GM21447 (cell line): ENCODE data around the gene ARID1B.

Experiments
- ATAC-seq: cut with Tn5 transposase; IDR thresholded peaks from one replicate; pipeline ENCODE4 v1.9.1; 2021; ENCODE audit not compliant: unreplicated experiment

ARID1B gene

DNA sequence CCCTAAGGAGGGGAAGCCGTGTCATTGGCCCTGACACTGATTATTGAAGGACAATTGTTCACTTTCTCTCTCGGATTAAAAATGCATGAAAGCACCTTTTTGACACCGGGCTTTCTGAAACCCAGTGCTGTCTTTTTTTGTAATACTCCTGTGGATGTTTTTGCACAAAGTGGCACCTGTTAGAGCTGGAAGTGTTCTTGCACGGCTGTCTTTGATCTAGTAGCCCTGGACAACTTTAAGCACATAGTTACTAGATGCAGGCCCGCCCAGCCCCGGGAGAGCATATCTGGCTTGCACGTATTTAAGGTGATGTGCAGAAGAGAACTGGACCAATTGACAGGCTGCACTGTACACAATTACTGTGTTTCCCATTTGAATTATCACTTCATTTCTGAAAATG, 72.6 kb downstream of the ARID1B start:
- ATAC-seq = no peak

DNA sequence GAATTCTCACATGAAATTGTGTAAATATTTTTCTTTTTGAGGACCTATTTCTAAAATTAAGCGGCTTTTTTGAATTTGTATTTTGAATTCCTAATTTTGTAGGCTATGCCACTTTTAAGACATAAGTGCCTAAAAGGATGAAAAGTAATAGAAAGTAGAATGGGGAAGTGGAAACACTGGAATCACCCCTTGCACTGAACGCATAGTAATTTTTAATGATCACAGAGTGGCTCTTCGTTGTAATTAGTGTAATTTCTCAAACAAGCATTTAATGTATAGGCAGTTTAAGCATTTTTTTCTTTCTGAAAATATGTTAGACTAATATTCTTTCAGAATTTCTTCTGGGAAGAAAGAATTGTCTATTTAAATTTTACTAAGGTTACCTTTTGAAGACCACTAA, 73.2 kb downstream of the ARID1B start:
- ATAC-seq = no peak

DNA sequence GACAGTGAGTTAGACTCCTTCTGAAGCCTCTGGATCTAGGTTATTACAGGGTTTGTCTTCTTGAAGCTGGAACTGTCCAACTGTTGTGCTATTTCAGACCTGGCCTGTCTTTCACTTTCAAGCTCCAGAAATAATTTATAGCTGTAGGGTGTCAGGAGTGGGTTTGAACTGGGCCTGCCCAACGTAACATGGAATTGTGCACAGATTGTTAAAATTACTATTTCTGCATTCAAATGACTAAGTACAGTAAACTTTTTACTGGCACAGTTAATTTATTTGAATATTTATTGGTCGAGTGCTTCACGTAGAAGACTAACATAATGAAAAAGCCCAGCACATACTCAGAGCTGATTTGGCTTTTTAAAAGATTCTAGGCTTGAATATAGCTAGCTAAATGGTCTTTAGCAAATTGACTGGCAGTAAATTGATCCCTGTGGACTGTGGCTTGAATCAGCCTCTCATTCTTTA, 74.3 kb downstream of the ARID1B start:
- peak; percentile 36 for ATAC-seq

DNA sequence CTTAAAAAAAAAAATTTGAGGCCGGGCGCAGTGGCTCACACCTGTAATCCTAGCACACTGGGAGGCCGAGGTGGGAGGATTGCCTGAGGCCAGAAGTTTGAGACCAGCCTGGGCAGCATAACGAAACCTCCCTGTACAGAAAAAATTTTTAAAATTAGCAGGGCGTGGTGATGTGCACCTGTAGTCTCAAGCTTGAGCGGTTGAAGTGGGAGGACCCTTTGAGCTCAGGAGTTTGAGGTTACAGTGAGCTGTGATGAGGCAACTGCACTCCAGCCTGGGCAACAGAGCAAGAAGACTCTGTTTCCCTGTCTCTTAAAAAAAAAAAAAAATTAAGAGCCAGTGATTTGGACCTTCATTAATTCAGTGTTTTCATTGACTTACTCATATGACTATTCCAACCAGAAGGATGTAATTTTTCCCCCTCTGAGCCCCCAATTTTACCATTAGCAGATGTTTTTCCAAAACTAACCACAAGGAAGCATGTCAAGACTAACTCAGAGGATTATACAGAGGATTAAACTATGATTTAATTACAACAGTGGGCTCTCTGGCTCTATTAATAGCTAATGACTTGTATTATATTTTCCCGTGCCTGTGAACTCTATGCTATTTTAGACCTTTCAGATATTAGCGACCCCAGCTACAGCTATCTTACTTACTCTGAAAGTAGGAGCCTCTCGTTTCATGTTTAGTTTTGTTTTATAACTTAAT, 75.1 kb downstream of the ARID1B start:
- ATAC-seq = peak; percentile 53

DNA sequence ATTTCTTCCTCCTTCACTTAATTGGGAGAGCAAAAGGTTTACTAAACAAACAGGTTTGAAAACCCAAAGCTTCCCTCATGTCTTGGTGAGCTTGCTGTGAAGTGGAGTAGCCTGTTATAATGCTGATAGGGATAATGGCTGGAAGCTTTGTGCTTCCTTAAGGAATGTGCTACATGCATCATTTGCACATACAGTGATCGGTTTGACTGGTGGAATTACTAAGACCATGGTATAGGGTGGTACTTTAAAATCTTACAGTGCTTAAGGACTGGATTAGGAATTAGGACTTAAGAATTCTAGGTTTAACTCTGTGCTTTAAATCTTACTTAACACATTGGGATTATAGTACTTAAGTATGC, 75.7 kb downstream of the ARID1B start:
- ATAC-seq = no peak

DNA sequence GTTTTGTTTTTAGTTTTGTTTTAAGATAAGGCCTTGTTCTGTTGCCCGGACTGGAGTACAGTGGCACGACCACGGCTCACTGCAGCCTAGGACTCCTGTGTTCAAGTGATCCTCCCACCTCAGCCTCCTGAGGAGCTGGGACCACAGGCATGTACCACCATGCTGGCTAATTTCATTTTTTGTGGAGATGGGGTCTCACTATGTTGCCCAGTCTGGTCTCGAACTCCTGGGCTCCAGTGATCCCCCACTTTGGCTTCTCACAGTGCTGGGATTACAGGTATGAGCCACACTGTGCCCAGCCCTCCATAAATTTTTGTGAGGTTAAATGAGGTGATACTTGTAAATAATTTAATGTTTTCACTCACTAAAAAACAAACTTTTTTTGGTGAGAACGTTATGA, 76.6 kb downstream of the ARID1B start:
- no peak for ATAC-seq

DNA sequence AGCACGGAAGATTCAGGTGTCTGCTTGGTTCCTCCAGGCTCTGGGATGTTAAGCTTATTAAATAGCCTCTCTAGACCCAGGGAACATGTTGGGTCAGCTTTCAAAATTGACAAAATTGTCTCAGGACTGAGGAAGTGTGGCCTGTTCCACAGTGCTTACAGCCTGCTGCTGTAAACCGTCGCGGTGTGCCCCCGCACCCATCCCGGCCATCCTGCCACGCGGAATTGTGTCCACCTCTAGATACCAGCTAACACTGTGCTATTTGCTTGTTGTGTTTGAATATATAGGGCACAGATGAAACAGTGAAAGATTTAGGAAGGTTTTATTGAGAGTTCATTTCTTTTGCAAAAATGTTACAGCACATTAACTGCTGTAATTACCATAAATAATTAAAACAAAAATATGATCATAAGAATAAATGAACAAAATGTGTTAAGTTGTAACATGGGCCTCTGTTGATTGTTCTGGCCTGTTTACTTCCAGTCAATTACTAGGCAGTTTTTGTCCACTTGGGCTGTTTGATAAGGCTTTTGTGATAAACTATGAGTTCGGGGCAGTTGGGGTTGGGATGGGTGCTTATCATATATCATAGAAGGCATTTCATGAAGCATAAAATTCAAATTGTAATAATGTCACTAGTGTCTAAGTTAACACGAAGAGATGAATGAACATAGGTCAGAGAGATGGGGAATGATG, 77.4 kb downstream of the ARID1B start:
- no peak for ATAC-seq

DNA sequence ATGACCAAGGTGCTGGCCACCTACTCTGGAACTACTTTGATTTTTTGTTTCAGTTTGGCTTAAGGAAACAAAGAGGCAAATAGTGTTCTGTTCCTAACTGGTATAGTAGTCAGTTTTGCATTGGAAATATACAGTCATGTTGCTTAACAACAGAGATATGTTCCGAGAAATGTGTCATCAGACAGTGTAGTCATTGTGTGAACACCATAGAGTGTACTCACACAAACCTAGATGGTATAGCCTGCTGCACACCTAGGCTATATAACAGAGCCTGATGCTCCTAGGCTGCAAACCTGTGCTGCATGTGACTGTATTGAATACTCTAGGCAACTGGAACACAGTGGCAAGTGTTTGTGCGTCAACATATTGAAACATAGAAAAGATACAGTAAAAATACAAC, 80.4 kb downstream of the ARID1B start:
- ATAC-seq = peak; percentile 37

DNA sequence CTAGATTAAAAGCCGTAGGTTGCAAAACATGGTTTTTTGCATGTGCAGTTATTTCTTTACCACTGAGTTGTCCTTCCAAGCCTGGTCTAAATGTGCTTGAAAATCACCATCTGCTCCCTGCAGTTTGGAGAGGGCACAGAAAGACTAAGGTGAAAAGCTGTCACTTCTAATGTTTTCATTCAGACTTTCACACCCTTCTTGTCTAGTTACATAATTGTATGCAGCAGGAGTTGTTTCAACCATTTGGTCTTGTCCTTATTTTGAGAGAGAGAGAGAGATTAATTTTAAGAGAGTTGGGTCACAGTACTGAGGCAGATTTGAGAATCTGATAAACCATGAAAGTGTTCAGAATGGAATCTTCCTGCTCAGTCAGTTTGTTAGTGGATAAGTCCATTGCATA, 82.5 kb downstream of the ARID1B start:
- ATAC-seq = no peak

DNA sequence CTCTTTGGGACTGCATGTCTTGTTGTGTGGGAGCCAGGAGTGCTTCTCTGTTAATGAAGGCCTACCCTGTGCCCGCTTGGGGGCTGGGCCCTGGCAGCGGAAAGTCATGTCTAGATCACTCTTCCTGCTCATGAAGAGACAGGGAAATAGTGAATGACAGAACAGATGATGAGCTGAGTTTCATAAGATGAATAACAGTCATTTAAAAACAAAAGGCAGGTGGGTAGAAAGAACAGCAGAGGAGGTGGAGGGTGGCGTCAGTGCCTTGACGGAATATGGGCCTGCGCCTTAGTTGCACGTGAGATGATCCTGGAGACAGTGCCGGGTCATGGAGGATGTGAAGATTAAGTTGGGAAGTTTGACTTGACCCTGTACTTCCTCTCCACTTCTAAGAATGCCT, 85.5 kb downstream of the ARID1B start:
- no peak for ATAC-seq

DNA sequence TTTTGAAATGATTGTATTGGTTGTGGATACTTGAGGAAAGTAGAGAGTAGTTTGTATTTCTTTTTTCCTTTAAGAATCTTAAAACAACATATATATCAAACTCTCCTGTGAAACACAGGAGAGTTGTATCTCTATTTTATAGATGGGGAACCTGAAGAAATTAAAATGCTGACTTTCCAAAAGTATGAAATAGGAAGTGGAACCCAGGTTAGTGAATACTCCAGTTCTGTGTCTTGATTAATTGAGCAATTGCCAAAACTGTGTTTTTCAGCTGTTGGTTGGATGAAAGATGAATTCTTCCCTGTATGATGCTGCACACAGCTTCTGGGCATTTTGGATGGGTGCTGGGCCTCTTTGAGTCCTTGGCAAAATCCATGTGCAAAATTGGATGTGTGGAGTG, 86.3 kb downstream of the ARID1B start:
- no peak for ATAC-seq

DNA sequence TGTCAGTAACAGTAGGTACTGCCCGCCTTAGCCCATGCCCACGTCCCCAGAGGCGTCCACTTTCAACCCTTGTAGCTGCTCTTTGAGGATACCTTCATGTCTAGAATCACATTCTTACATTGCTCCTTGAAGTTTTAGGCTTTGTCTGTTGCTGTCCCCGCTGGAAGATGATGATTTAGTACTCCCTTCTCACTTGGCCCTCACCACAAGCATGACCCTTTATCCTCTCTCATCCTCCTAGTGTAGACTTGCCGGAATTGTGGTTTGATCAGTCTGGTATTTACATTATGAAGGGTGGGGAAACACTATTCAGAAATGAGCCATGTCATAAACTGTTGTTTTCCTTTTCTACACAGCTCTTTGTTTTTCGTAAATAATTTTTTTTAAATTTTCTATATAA, 87.4 kb downstream of the ARID1B start:
- ATAC-seq = no peak

DNA sequence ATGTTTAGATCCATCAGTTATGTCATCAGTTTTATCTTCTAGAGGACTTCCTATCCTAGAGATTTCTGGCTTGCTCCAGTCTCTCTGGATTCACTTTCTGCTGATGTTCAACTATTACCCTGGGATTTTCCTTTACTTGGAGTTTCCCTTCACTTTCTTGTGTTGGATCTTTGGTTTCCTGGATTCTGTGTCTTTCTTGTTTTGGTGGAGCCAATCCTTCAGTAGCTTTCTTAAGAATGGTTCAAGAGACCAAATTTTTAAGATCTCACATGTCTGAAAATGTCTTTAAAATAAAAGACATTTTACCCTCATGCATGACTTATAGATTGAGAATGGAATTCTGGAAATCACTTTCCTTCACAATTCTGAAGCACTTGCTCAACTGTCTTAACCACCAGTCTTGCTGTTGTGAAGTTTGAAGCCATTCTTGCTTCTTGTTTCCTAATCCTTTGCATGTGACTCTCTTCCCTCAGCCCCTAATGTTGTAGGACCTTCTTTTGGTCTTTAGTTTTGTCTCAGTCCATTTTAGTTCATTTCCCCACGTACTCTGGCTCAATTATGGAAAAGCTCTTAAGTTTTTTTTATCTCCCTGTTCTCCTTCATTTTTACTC, 87.9 kb downstream of the ARID1B start:
- ATAC-seq = no peak

DNA sequence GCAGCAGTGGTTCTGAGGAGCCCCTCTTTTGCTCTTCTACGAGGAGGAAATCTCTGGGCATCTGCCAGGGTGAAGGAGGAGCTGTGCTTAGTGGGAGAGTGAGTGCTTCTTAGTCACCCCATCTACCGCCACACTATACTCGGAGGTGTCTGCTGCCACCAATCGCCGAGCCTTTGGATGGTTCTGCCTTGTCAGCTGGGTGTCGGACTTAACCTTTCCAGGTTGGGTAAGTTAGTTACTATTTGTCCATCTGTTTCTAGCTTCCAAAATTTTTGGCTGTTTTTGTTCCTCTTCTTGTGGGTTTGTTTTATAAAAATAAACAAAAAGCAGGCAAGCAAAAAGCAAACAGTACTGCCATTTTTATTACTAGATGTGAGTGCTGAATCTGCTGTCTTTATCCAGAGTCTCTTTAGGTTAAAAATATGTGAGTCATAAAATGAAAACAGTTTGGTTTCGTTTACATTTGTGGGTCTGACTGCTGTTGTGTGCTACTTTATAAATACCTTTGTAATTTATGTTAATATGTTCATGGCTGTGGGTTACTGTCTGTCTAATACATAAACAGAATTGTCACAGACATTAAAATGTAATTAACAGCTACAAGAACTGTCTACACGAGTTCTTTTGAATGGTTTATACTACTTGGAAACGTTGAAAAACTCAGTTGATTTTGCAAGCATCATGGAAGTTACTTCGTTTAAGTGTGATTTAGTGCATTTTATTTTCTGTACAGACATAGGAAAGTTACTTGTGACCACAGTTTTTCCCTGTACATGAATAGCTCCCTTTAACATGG, 89.2 kb downstream of the ARID1B start:
- peak; percentile 59 for ATAC-seq

DNA sequence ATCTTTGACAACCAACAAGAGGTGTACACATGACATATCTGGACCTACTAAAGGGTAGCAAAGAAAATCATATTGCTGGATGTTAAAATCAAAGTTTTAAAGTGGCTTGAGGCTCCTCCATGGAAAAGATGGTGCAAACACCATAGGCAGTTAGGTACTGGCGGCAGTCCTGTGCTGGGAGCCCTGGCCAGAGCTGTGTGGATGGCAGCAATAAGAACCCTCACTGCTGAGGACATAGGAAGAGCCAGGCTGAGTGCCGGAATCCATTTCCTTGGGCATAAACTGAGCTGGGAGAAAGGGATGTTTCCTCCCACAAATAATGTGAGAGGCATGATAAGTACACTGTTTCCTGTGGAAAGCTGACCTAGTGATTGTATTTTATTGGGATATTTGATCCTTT, 89.9 kb downstream of the ARID1B start:
- ATAC-seq = no peak

DNA sequence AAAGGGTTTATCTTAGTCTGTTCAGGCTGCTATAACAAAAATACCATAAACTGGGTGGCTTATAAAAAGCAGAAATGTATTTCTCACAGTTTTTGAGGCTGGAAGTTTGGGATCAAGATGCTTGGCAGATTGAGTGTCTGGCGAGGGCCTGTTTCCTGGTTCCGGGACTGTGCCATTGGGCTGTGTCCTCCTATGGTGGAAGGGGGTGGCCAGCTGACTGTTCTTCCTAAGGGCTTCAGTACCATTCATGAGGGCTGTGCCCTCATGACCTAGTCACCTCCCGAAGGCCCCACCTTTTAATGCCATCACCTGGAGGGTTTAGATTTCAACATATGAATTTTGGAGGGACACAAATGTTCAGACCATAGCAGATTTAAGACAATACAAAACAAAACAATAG, 91.2 kb downstream of the ARID1B start:
- no peak for ATAC-seq

DNA sequence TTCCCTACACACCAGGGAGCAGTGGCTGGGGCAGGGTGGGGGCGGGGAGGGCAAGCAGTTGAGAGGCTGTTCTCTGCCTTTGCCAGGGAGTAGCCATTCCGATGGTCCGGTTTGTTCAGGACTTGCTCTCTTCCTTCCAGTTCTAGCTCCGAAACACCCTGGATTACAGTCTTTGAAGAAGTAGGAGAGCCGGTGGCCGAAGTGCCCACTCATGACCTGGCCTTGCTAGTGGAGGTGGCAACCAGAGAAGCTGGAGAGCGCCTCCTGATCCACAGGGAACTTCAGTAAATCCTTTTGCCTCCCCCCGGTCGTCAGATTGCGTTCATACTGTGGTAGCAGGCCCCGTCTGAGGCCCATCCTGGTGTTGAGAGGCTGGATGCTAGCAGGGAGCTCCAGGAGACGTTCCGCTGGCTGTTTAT, 92.8 kb downstream of the ARID1B start:
- ATAC-seq = no peak

DNA sequence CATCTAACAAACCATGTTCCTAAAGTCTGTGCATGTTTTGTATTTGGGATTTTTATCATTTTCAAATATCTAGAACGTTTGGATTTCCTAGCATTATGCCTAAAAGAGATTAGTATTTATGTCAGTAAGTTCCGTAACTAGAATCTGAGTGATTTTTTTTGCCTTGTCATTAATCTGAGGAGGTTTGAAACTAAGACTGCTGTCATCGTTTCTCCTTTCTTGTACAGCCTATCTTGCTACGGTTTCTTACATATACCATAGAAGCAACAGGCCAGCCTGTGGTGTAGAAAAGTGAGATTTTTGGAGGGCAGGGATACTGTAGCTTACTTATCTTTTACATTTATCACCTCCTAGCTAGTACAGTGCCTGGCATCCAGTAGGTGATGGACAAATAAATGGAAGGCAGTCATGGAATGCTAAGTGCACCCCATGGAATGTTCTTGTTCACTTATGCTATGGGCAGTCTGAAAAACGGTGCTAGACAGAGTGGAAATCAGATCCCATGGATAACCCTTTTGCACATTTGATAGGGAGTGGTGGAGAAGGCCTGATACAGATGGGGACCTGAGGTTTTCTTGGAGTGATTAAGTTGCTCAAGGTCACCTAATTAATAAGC, 93.9 kb downstream of the ARID1B start:
- ATAC-seq = no peak

DNA sequence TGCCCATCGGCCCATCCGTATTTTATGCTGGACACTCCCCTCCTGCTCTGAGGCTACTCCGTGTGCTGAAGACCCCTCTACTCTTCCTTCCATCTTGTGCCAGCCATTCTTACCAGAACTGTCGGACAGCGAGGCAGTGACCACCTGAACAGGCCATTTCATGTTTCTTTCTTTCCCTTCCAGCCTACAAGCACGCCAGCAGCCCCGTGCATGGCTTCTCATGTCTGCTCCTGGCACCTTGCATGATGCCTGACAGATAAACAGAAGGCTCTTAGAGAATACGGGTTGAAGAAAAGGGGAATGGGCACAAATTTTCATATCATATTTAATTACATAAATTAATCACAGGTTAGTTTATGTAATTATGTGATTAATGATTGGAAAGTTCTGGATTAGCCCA, 95.7 kb downstream of the ARID1B start:
- no peak for ATAC-seq

DNA sequence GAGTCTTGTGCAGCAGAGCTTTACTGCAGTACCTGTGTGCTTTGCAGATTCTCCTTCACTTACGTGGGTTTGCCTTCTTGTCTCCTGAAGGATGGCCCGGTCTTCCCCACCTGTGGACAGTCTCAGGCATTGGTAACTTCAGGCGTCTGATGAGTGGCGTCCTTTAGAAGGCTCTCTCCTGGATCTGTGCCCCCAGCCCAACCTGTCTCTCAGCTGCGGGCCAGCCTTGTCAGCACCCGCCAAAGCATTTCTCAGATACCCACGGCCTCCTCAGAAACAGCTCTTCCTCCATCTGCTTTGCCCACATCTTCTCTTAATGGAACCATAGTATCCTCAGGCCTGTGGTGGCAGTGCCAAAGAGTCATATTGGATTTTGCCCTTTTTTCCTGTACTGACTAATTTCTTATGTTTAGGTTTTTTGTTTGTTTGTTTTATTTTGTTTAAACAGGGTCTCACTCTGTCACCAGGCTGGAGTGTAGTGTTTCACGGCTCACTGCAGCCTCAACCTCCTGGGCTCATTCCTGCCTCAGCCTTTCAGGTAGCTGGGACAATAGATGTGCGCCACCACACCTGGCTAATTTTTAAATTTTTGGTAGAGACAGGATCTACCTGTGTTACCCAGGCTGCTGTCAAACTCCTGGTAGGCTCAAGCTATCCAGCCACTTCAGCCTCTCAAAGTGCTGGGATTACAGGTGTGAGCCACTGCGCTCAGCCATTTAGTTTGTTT, 96.6 kb downstream of the ARID1B start:
- no peak for ATAC-seq
